Activated B cell treated with CpG ODN at 0.5 μM for 24 hours (primary cell): ENCODE results near the gene DCXR. TPM values are rescaled to one million over a fixed set of nuclear protein-coding genes. Genes with fewer than 3 reads are reported as not detected.

ENCODE experiments used
- ATAC-seq: fragments of 200-7000 bp; cut with Tn5 transposase; one replicate; pipeline ENCODE4 v1.10.0; 2021; ENCODE audit warnings: low read depth, mild to moderate bottlenecking, moderate library complexity
- CTCF ChIA-PET: fragments of 350-600 bp; sonication (Branson Sonifier 250); formaldehyde crosslinking; loops from one replicate; lab custom pipeline; 2021; ENCODE audit warnings: antibody characterized with exemption; lab: Charles Lee
- POLR2A ChIA-PET: fragments of 350-600 bp; sonication (Branson Sonifier 250); formaldehyde crosslinking; loops from one replicate; lab custom pipeline; 2021; ENCODE audit warnings: antibody characterized with exemption; lab: Charles Lee
- DNase-seq: peaks from one replicate; pipeline ENCODE4 v3.0.0; 2022
- H3K27ac Mint-ChIP-seq: one replicate; pipeline ENCODE4 v1.8.0; 2020; ENCODE audit warnings: mixed read lengths
- H3K27me3 Mint-ChIP-seq: one replicate; pipeline ENCODE4 v1.8.0; 2021; ENCODE audit warnings: mixed read lengths
- H3K36me3 Mint-ChIP-seq: one replicate; pipeline ENCODE4 v1.8.0; 2021; ENCODE audit warnings: low read depth, mixed read lengths
- H3K4me1 Mint-ChIP-seq: one replicate; pipeline ENCODE4 v1.8.0; 2021; ENCODE audit warnings: mixed read lengths
- H3K4me3 Mint-ChIP-seq: one replicate; pipeline ENCODE4 v1.8.0; 2020; ENCODE audit warnings: mild to moderate bottlenecking, mixed read lengths
- H3K9me3 Mint-ChIP-seq: one replicate; pipeline ENCODE4 v1.8.0; 2020; ENCODE audit warnings: mixed read lengths
- CTCF ChIP-seq: fragments of 200-600 bp; IDR thresholded peaks from one replicate; pipeline ENCODE4 v1.8.0; 2022; ENCODE audit warnings: antibody characterized with exemption, mild to moderate bottlenecking
- intact Hi-C: fragments of 100-400 bp; cut with micrococcal nuclease; formaldehyde crosslinking; loops from one replicate; pipeline ENCODE4 v1.15.1; 2024
- total RNA-seq: library from RNA; stranded (reverse); gene quantifications from 2 replicates; pipeline ENCODE4 v1.2.3, GENCODE V29; 2022

Gene DCXR
- total RNA-seq, 1 donor from 2014 or later, result 84.3 TPM

DNA sequence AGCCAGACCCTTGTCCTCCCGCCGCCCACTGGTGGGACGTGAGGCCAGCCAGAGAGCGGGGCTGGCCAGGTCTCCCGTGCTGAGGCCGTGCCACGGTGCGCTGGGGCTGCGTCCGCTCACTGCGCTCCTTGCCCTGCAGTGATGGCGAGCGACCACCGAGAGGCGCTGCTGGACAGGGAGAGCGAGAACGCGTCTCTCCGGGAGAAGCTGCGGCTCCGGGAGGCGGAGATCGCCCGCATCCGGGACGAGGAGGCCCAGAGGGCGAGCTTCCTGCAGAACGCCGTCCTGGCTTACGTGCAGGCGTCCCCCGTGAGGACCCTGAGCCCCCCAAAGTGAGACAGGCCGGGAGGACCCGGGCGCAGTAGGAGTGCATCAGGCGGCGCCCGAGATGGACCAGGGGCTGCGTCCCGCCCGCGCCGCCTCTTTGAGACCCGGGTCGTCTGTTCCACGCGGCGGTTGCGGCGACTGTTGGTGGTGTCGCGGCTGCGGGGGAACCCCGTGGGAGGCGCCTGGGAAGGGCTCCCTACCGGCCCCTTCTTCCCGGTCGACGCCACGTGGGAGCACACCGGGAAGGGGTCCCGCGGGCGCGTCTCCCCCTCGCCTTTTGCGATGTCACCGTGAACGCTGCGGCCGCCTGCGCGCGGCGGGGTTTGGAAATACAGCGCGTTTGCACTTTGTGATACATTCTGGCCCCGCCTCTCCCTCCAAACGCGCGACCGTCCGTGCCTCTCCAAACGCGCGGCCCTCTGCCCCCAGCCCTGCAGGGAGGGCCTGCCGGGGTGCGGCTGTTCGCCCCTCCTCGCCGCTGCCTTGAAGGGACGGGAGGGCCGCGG is 6.8 kb downstream of the DCXR start:
- peak; percentile 73 for TF ChIP-seq CTCF
- peaks cover 7% of the 10 kb centered on the region for H3K36me3 Mint-ChIP-seq
- peaks cover 2% of the 10 kb centered on the region for H3K27me3 Mint-ChIP-seq
- DNase-seq, result peak; percentile 69
- no peak overlapping the region for H3K27ac Mint-ChIP-seq
- H3K4me3 Mint-ChIP-seq, result peak overlapping the region; percentile 77
- ChIA-PET POLR2A (interaction anchor here (0.6 to 1.2 kb wide), 3 partner anchors 21 to 68 kb away, joined by 3 to 4 read pairs (median 3); partner anchors contain the start of genes GPS1 and RFNG), CTCF (interaction anchor here (0.8 to 2.3 kb wide), 9 partner anchors 11 to 291 kb away, joined by 3 to 15 read pairs (median 4); partner anchors contain the start of gene FASN)
- no peaks in the 10 kb centered on the region for H3K9me3 Mint-ChIP-seq
- intact Hi-C loops, result loop anchor here (1.0 to 10.0 kb wide), 3 partner anchors 7 to 264 kb away; partner anchors contain the start of gene LRRC45
- peak; percentile 84 for ATAC-seq
- peaks cover 14% of the 10 kb centered on the region for H3K4me1 Mint-ChIP-seq

DNA sequence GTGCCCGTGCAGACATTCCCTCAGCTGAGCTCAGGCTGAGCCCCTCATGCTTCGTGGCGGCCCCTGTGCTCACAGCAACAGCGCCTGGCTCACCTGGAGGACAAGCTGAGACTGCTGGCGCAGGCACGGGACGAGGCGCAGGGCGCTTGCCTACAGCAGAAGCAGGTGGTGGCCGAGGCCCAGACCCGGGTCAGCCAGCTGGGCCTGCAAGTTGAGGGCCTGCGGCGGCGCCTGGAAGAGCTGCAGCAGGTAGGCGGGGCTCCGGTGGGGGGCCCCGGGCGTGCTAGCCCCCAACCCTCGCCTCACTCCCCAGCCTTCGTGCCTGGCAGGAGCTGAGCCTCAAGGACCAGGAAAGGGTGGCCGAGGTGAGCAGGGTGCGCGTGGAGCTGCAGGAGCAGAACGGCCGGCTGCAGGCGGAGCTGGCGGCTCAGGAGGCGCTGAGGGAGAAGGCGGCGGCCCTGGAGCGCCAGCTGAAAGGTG is 7.5 kb downstream of the DCXR start:
- CTCF ChIA-PET, result interaction anchor here (0.8 to 2.3 kb wide), 8 partner anchors 10 to 292 kb away, joined by 3 to 15 read pairs (median 4); partner anchors contain the start of gene FASN
- DNase-seq, result no peak
- TF ChIP-seq CTCF, result no peak
- Mint-ChIP-seq H3K4me1 (peaks cover 9% of the 10 kb centered on the region), H3K9me3 (no peaks in the 10 kb centered on the region), H3K27me3 (peaks cover 2% of the 10 kb centered on the region), H3K27ac (no peak overlapping the region), H3K4me3 (no peak overlapping the region), H3K36me3 (peaks cover under 1% of the 10 kb centered on the region)
- intact Hi-C loops, result loop anchor here (2.0 to 10.0 kb wide), 2 partner anchors 187 to 265 kb away; no protein-coding TSS in a partner anchor
- no peak for ATAC-seq
- POLR2A ChIA-PET, result interaction anchor here (0.6 to 1.2 kb wide), 2 partner anchors 22 to 26 kb away, joined by 3 read pairs; partner anchors contain the start of genes GPS1 and RFNG

- TF ChIP-seq CTCF, result no peak
- intact Hi-C loops, result no loop called here
- no peak overlapping the region for H3K27ac Mint-ChIP-seq
These were observed 8.1 kb downstream of the DCXR start for GRCh38 chr17:82029391-82029790.

GRCh38 chr17:82028966-82029365 is 8.5 kb downstream of the DCXR start:
- intact Hi-C loops, result no loop called here
- no peak overlapping the region for H3K27ac Mint-ChIP-seq
- H3K27me3 Mint-ChIP-seq, result peaks cover 2% of the 10 kb centered on the region
- ChIA-PET CTCF (interaction anchor here (1.1 to 2.0 kb wide), 2 partner anchors 9 to 69 kb away, joined by 3 to 7 read pairs; no protein-coding TSS in a partner anchor), POLR2A (no interaction called here)
- H3K9me3 Mint-ChIP-seq, result no peaks in the 10 kb centered on the region
- no peaks in the 10 kb centered on the region for H3K36me3 Mint-ChIP-seq
- ATAC-seq (no peak), DNase-seq (no peak)
- TF ChIP-seq CTCF, result no peak
- no peak overlapping the region for H3K4me3 Mint-ChIP-seq
- peaks cover 11% of the 10 kb centered on the region for H3K4me1 Mint-ChIP-seq

More at GRCh38 chr17:82029391-82029790, 8.1 kb downstream of the DCXR start:
- ChIA-PET POLR2A (interaction anchor here (1.2 kb wide), 1 partner anchor 23 kb away, joined by 3 read pairs; the partner anchor contains the start of genes GPS1 and RFNG), CTCF (interaction anchor here (1.1 to 2.3 kb wide), 4 partner anchors 9 to 126 kb away, joined by 3 to 15 read pairs (median 8); no protein-coding TSS in a partner anchor)
- H3K4me3 Mint-ChIP-seq, result peak overlapping the region; percentile 62
- peaks cover 9% of the 10 kb centered on the region for H3K4me1 Mint-ChIP-seq
- peaks cover 2% of the 10 kb centered on the region for H3K27me3 Mint-ChIP-seq
- no peaks in the 10 kb centered on the region for H3K9me3 Mint-ChIP-seq
- no peaks in the 10 kb centered on the region for H3K36me3 Mint-ChIP-seq
- ATAC-seq (no peak), DNase-seq (no peak)

GRCh38 chr17:82028246-82028645 is 9.3 kb downstream of the DCXR start:
- Mint-ChIP-seq H3K4me3 (no peak overlapping the region), H3K9me3 (no peaks in the 10 kb centered on the region), H3K36me3 (no peaks in the 10 kb centered on the region), H3K27ac (no peak overlapping the region), H3K4me1 (peaks cover 15% of the 10 kb centered on the region), H3K27me3 (peaks cover 2% of the 10 kb centered on the region)
- DNase-seq (no peak), ATAC-seq (no peak)
- POLR2A ChIA-PET, result interaction anchor here (0.8 kb wide), 1 partner anchor 8 kb away, joined by 7 read pairs; no protein-coding TSS in a partner anchor
- intact Hi-C loops, result no loop called here
- TF ChIP-seq CTCF, result no peak
- CTCF ChIA-PET, result no interaction called here
